GM18505 (cell line): ENCODE results near the gene FCAR.
"Not testable (repeated sequence)": the region's sequence is repeated elsewhere in the genome, so short reads cannot be mapped to it uniquely, and the experiment has no call there.

Experiments used
- ATAC-seq: cut with Tn5 transposase; IDR thresholded peaks from one replicate; pipeline ENCODE4 v1.9.1; 2021; ENCODE audit not compliant: unreplicated experiment
- POLR2A ChIP-seq: IDR thresholded peaks from 4 replicates; pipeline ENCODE4 v1.6.1; 2011; ENCODE audit warnings: borderline replicate concordance; ENCODE audit not compliant: insufficient read depth, insufficient read length; ENCODE audit errors: extremely low read depth

FCAR gene

GRCh38 chr19:54877471-54877870 is 3.4 kb downstream of the FCAR start:
- no peak for ATAC-seq

GRCh38 chr19:54881884-54882283 is 7.8 kb downstream of the FCAR start:
- no peak for TF ChIP-seq POLR2A
- ATAC-seq: no peak

More at GRCh38 chr19:54877471-54877870, 3.4 kb downstream of the FCAR start:
- TF ChIP-seq POLR2A: no peak

- TF ChIP-seq POLR2A: no peak
- ATAC-seq: no peak
These were observed 8.7 kb downstream of the FCAR start for GRCh38 chr19:54882758-54883157.

DNA sequence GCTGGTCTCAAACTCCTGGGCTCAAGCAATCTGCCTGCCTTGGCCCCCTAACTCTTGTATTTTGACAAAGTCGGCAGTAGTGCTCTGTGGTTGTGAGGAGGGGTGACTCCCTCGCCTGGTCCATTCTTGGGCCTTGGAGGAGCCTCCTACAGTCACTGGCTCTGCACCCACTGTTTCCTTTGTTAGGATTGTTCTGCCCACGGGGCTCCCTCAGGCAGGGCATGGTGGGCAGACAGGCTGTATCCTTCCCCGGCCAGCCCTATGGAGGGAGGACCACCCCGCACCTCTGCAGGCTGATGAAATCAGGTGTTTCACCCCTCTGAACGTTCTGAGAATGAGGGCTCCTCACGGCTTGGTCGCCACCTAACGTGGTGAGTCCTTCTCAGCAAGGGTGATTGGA is 9.2 kb downstream of the FCAR start:
- no peak for TF ChIP-seq POLR2A
- ATAC-seq: no peak

DNA sequence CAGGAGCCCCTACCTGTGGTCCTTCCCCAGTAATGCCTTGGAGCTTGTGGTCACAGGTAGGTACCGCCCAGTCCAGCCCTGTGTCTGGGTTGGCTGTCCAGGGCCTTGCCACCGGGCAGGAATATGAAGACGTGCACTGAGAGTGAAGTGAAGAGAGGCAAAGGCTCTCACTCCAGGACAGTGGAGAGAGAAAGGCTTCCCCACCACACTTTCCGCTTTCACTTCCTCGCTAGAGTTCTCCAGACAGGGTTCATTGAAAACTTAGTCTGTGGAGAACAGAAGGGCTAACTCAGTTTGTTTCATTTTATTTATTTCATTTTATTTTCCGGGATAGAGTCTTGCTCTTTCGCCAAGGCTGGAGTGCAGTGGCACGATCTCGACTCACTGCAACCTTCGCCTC is 14.2 kb downstream of the FCAR start:
- ATAC-seq: no peak
- TF ChIP-seq POLR2A: no peak

GRCh38 chr19:54889566-54889965 is 15.5 kb downstream of the FCAR start:
- no peak for TF ChIP-seq POLR2A
- ATAC-seq: no peak

DNA sequence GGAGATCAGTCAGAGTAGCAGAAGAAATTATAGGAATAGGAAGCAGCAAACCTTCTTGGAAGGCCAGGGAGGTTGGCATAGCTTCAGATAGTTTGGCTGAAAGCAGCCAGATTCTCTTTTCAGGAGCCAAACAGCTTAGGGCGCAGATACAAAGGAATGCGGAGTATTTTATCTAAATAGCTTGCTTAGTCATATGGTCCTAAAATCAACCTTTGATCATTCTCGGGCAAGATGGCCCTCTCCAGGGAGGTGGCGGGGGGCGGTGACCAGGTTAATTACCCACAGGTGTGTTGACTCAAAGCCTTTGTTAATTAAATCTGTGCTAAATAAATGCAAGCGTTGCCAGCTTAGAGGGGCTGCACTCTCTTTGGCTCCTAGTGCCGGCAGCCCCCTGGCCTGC is 19.4 kb downstream of the FCAR start:
- TF ChIP-seq POLR2A: no peak
- no peak for ATAC-seq

DNA sequence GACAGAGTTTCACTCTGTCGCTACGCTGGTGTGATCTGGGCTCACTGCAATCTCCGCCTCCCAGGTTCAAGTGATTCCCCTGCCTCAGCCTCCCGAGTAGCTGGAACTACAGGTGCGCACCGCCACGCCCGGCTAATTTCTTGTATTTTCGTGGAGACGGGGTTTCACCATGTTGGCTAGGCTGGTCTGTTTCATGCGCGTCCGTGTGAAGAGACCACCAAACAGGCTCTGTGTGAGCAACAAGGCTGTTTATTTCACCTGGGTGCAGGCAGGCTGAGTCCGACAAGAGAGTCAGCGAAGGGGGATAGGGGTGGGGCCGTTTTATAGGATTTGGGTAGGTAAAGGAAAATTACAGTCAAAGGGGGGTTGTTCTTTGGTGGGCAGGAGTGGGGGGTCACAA is 20.1 kb downstream of the FCAR start:
- ATAC-seq: not testable (repeated sequence)

GRCh38 chr19:54896036-54896435 is 22.0 kb downstream of the FCAR start:
- TF ChIP-seq POLR2A: no peak
- ATAC-seq: no peak

DNA sequence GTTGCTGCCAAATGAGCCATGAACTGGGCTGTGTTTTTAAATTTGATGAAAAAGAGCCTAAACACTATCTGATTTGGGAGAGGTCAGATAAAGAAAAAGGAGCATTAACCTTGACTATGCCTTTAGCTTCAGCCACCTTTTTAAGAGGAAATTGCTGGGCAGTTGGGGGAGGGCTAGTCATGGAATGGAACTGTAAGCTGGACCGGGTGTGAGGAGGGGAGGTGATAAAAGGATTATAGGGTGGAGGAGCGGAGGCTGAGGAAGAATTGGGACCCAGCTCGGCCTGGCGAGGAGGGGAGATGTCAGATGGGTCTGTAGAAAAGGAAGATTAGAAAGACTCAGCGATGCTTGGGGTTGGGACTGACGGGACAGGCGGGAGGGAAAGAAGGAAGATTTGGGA is 24.6 kb downstream of the FCAR start:
- not testable (repeated sequence) for ATAC-seq

DNA sequence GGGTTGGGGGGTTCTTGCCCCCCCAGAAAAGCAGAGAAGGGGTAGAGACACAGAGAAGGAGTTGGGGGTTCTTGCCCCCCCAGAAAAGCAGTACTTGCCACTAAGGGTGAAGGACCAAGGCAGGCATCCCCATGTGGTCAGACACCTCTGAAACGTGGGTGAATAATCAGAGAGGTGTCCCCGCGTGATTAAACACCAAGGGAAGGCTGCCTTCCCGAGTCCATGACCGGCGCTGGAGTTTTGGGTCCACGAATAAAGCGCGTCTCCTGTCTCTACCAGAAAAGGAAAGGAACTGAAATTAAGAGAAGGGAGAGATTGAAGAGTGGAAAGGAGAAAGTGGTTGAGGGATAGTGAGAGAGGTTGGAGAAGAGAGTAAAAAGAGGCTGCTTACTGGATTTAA is 25.6 kb downstream of the FCAR start:
- not testable (repeated sequence) for ATAC-seq

GRCh38 chr19:54901153-54901552 is 27.1 kb downstream of the FCAR start:
- ATAC-seq: not testable (repeated sequence)

DNA sequence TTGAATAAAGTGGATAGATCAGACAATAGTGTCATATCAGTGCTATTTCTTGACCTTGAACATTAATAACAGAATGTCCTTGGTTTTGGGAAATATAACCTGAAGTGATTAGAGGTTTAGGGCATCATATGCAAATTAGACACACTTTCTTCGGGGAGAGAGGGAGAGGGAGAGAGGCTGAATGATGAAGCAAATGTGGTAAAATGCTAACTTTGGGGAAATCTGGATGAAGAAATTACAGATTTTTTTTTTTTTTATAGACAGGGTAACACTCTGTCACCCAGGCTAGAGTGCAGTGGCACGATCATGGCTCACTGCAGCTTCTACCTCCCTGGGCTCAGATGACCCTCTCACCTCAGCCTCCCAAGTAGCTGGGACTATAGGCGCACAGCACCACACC is 28.0 kb downstream of the FCAR start:
- TF ChIP-seq POLR2A: no peak
- no peak for ATAC-seq

- no peak for TF ChIP-seq POLR2A
- no peak for ATAC-seq
These were observed 29.3 kb downstream of the FCAR start for GRCh38 chr19:54903303-54903702.

DNA sequence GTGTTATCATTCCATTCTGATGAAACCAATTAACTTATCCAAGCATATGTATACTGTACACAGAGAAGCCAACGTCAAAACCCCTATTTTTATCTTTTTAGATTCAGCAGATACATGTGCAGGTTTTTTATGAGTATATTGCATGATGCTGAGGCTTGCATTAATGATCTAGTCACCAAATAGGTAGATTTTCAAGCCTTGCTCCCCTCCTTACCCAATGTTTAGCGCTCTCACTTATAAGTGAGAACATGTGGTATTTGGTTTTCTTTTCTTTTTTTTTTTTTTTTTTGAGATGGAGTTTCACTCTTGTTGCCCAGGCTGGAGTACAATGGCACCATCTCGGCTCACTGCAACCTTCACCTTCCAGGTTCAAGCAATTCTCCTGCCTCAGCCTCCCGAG is 30.2 kb downstream of the FCAR start:
- not testable (repeated sequence) for ATAC-seq

DNA sequence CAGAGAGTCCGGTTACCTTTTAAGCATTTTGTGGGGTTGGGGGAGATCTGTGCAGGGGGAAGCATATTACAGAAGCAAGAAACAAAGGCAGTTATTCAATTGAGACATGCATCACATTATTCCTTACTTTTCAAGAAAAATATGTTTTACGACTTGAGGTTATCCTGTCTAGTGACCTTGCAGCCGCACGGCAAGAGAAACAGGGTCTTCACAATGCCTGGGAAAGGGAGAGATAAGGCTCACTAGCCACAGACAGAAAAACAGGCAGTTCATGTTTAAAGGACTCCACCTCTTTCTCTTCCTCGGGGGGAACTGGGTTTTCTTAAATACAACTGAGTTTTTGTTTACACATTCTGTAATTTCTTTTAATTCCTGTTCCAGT is 31.4 kb downstream of the FCAR start:
- TF ChIP-seq POLR2A: no peak
- no peak for ATAC-seq
